Mesodermal cell (in vitro differentiated cells): ENCODE results near the gene CASP14. TPM values are rescaled to one million over a fixed set of nuclear protein-coding genes. Genes with fewer than 3 reads are reported as not detected.
"Not testable (repeated sequence)": the region's sequence is repeated elsewhere in the genome, so short reads cannot be mapped to it uniquely, and the experiment has no call there.

ENCODE experiments used
- H3K27ac ChIP-seq: 2 replicates; pipeline ENCODE4 v1.7.0; 2013; ENCODE audit warnings: mild to moderate bottlenecking, low read depth, low read length, moderate library complexity; ENCODE audit not compliant: severe bottlenecking
- H3K36me3 ChIP-seq: 2 replicates; pipeline ENCODE4 v1.7.1; 2013; ENCODE audit warnings: mild to moderate bottlenecking, low read length, moderate library complexity; ENCODE audit not compliant: control insufficient read depth, insufficient read depth
- H3K4me1 ChIP-seq: one replicate; pipeline ENCODE4 v1.7.1; 2013; ENCODE audit warnings: mild to moderate bottlenecking, low read length; ENCODE audit not compliant: insufficient read depth, control insufficient read depth, poor library complexity, severe bottlenecking
- H3K4me3 ChIP-seq: 2 replicates; pipeline ENCODE4 v1.7.0; 2013; ENCODE audit warnings: low read length, control low read depth, mild to moderate bottlenecking; ENCODE audit not compliant: insufficient read depth, poor library complexity, severe bottlenecking; ENCODE audit errors: extremely low read depth
- H3K9me3 ChIP-seq: 2 replicates; pipeline ENCODE4 v1.7.1; 2013; ENCODE audit warnings: mild to moderate bottlenecking, low read length, moderate library complexity; ENCODE audit not compliant: control insufficient read depth
- WGBS, 2 experiments: methylation state at CpG; one replicate each; pipeline ENCODE4 v1.1.5; 2013; ENCODE audit warnings: missing lambda C conversion rate in 2 of 2; ENCODE audit not compliant: insufficient coverage in 2 of 2; 5-methylcytosine and 5-hydroxymethylcytosine counted together
- polyA plus RNA-seq, 2 experiments: library from polyadenylated mRNA; stranded (reverse); fragments of 50-300 nt; gene quantifications; one replicate each; pipeline ENCODE4 v1.2.3, GENCODE V29; 2013

CASP14 gene, protein sequence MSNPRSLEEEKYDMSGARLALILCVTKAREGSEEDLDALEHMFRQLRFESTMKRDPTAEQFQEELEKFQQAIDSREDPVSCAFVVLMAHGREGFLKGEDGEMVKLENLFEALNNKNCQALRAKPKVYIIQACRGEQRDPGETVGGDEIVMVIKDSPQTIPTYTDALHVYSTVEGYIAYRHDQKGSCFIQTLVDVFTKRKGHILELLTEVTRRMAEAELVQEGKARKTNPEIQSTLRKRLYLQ
- not detected for polyA plus RNA-seq (2013, experiment 1 of 2)
- not detected for polyA plus RNA-seq (2013, experiment 2 of 2)

GRCh38 chr19:15048885-15049541, at the start of gene CASP14:
Gene CASP14, plus strand, starts transcription at chr19:15049480. Its CDS starts 2,772 bp downstream, at chr19:15052252.
- Histone ChIP-seq H3K27ac (no peak within 1 kb of the TSS), H3K9me3 (peaks cover 48% of the 10 kb centered on the region)
- 82% methylated on average over 8 to 9 of the region's 11 CpGs for WGBS, 2 experiments

DNA sequence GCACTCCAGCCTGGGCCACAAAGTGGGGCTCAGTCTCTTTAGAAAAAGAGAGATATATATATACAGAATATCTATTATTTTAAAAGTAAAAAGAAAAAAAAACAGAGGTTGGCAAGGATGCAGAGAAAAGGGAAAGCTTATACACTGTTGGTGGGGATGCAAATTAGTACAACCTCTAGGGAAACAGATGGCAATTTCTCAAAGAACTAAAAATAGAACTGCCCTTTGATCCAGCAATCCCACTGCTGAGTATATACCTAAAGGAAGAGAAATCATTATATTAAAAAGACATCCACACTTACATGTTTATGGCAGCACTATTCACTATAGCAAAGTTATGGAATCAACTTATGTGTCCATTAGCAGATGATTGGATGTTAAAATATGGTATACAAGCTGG, 41.0 kb upstream of the CASP14 start:
- H3K36me3 ChIP-seq = no peaks in the 10 kb centered on the region
- H3K27ac ChIP-seq = no peak overlapping the region
- no peak overlapping the region for H3K4me3 ChIP-seq
- no peaks in the 10 kb centered on the region for H3K4me1 ChIP-seq
- peaks cover 21% of the 10 kb centered on the region for H3K9me3 ChIP-seq

More at GRCh38 chr19:15048885-15049541, at the start of gene CASP14:
- Histone ChIP-seq H3K4me3 (no peak within 1 kb of the TSS), H3K4me1 (no peaks in the 10 kb centered on the region), H3K36me3 (no peaks in the 10 kb centered on the region)

GRCh38 chr19:15010501-15011300, 38.6 kb upstream of the CASP14 start:
- no peaks in the 10 kb centered on the region for H3K36me3 ChIP-seq
- peaks cover 30% of the 10 kb centered on the region for H3K9me3 ChIP-seq
- H3K4me3 ChIP-seq = no peak overlapping the region
- H3K4me1 ChIP-seq = no peaks in the 10 kb centered on the region
- no peak overlapping the region for H3K27ac ChIP-seq
- 67 to 68% methylated on average over 69 to 73 of the region's 73 CpGs for WGBS, 2 experiments

GRCh38 chr19:15014579-15014978, 34.7 kb upstream of the CASP14 start:
- WGBS, 2 experiments = 7 to 35% methylated on average over 2 to 3 of the region's 11 CpGs
- H3K4me3 ChIP-seq = no peak overlapping the region
- H3K4me1 ChIP-seq = no peaks in the 10 kb centered on the region
- no peak overlapping the region for H3K27ac ChIP-seq
- H3K9me3 ChIP-seq = peaks cover 32% of the 10 kb centered on the region
- no peaks in the 10 kb centered on the region for H3K36me3 ChIP-seq

GRCh38 chr19:15015946-15016542, 33.2 kb upstream of the CASP14 start:
- H3K4me3 ChIP-seq = no peak overlapping the region
- no peaks in the 10 kb centered on the region for H3K36me3 ChIP-seq
- H3K9me3 ChIP-seq = peaks cover 29% of the 10 kb centered on the region
- no peak overlapping the region for H3K27ac ChIP-seq
- no peaks in the 10 kb centered on the region for H3K4me1 ChIP-seq
- 60 to 69% methylated on average over 11 to 15 of the region's 18 CpGs for WGBS, 2 experiments

- WGBS, 2 experiments = no CpG with 5 or more reads among the region's 3 CpGs
- not testable (repeated sequence) for H3K27ac ChIP-seq, H3K4me3 ChIP-seq, H3K4me1 ChIP-seq, H3K36me3 ChIP-seq
- peaks cover 25% of the 10 kb centered on the region for H3K9me3 ChIP-seq
Observed at GRCh38 chr19:15018836-15019235, 30.4 kb upstream of the CASP14 start.

DNA sequence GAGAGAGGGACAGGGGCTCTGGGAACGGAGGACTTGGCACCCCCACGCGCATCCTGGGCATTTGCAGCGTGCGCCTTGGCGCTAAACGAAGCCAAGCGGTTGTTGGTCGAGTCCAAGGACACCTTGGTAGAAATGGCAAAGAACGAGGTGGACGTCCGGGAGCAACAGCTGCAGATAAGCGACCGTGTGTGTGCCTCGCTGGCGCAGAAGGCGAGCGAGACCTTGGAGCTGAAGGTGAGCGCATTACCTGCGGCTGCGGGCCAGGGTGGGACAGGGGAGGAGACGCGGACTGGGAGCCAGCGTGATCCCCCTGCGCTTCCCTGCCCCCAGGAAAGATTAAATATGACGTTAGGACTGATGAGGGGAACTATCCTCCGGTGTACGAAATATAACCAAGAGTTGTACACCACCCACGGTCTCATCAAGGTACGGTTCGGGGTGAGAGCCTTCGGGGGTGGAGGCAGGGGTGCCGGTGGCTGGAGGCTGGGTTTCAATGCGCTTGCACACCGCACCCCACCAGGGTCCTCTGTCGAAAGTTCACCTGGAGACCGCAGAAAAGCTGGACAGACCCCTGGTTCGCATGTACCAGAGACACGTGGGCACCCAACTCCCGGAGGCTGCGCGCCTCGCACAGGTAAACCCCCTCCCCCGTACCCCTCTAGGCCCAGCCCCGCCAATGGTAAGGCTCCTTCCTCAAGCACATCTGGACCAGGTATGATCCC, 27.8 kb upstream of the CASP14 start:
- Histone ChIP-seq H3K9me3 (peaks cover 22% of the 10 kb centered on the region), H3K4me3 (no peak overlapping the region), H3K27ac (no peak overlapping the region), H3K4me1 (no peaks in the 10 kb centered on the region), H3K36me3 (no peaks in the 10 kb centered on the region)
- WGBS, 2 experiments = 87% methylated on average over 39 to 40 of the region's 45 CpGs

- Histone ChIP-seq H3K4me3 (no peak overlapping the region), H3K36me3 (no peaks in the 10 kb centered on the region), H3K27ac (no peak overlapping the region), H3K9me3 (peaks cover 18% of the 10 kb centered on the region), H3K4me1 (no peaks in the 10 kb centered on the region)
- WGBS, 2 experiments = 92 to 93% methylated on average over 18 to 31 of the region's 31 CpGs
Observed at GRCh38 chr19:15022752-15023151, 26.5 kb upstream of the CASP14 start.

GRCh38 chr19:15025217-15025616, 24.1 kb upstream of the CASP14 start:
- WGBS, 2 experiments = 52 to 56% methylated on average over 2 of the region's 2 CpGs
- H3K36me3 ChIP-seq = no peaks in the 10 kb centered on the region
- H3K4me1 ChIP-seq = no peaks in the 10 kb centered on the region
- H3K9me3 ChIP-seq = peaks cover 21% of the 10 kb centered on the region
- no peak overlapping the region for H3K4me3 ChIP-seq
- no peak overlapping the region for H3K27ac ChIP-seq

- WGBS, 2 experiments = 76 to 83% methylated on average over 3 to 4 of the region's 5 CpGs
- no peak overlapping the region for H3K4me3 ChIP-seq
Observed at GRCh38 chr19:15028490-15028889, 20.8 kb upstream of the CASP14 start.

More at GRCh38 chr19:15028490-15028889, 20.8 kb upstream of the CASP14 start:
- Histone ChIP-seq H3K9me3 (peaks cover 31% of the 10 kb centered on the region), H3K4me1 (no peaks in the 10 kb centered on the region), H3K27ac (no peak overlapping the region), H3K36me3 (no peaks in the 10 kb centered on the region)
